GM13976 (cell line): Measurements from ENCODE around the gene ECE1.
"Not testable (repeated sequence)": the region's sequence is repeated elsewhere in the genome, so short reads cannot be mapped to it uniquely, and the experiment has no call there.

Source experiments
- DNase-seq: peaks from one replicate; pipeline ENCODE4 v3.0.0; 2012; ENCODE audit warnings: low spot score
- in situ Hi-C: fragments of 300-500 bp; cut with MboI; formaldehyde crosslinking; loops from one replicate; pipeline ENCODE4 v1.12.0; 2022; ENCODE audit warnings: low sequenced_read_pairs, mixed read lengths, inconsistent platforms; ENCODE audit not compliant: unreplicated experiment
- TF ChIP-seq, protein P1 (sequence below): IDR thresholded peaks from 2 replicates; pipeline ENCODE4 v1.5.1; 2012; ENCODE audit warnings: borderline replicate concordance, mild to moderate bottlenecking; ENCODE audit not compliant: insufficient read depth; ENCODE audit errors: extremely low read depth, missing control alignments, control extremely low read depth

Gene ECE1

DNA sequence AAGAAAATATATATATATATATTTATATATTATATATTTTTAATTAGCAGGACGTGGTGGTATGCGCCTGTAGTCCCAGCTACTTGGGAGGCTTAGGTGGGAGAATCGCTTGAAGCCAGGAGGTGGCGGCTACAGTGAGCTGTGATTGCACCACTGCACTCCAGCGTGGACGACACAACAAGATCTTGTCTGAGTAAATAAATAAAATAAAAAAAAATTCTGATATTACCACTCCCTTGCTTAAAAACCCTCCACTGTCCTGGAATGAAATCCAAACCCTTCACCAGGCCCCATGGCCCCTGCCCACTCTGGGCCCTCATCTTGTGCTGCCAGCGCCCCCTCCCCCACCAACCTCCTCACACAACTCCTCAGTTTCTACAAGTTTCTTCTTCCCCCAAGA lies 1.7 kb upstream of the ECE1 start:
- TF ChIP-seq, protein P1, sequence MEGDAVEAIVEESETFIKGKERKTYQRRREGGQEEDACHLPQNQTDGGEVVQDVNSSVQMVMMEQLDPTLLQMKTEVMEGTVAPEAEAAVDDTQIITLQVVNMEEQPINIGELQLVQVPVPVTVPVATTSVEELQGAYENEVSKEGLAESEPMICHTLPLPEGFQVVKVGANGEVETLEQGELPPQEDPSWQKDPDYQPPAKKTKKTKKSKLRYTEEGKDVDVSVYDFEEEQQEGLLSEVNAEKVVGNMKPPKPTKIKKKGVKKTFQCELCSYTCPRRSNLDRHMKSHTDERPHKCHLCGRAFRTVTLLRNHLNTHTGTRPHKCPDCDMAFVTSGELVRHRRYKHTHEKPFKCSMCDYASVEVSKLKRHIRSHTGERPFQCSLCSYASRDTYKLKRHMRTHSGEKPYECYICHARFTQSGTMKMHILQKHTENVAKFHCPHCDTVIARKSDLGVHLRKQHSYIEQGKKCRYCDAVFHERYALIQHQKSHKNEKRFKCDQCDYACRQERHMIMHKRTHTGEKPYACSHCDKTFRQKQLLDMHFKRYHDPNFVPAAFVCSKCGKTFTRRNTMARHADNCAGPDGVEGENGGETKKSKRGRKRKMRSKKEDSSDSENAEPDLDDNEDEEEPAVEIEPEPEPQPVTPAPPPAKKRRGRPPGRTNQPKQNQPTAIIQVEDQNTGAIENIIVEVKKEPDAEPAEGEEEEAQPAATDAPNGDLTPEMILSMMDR: no peak
- in situ Hi-C loops: no loop called here
- DNase-seq: no peak

DNA sequence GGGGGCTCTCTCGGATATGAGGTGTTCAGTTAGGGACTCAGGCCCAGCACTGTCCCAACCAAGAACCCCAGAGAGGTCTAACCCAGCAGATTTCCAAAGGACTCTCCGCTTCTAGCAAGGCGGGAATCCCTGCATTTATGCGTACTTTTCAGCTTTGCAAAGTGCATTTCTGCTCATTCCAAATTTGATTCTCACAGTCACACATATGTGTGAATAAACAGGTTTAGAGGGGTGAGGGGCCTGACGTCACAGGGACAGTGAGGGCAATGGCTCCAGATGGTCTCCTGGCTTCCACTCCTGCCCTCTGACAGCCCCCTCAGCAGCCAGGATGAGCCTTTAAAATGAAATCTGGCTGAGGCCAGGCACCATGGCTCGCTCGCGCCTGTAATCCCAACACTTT lies 921 bp upstream of the ECE1 start:
- in situ Hi-C loops: no loop called here
- TF ChIP-seq, protein P1: no peak

DNA sequence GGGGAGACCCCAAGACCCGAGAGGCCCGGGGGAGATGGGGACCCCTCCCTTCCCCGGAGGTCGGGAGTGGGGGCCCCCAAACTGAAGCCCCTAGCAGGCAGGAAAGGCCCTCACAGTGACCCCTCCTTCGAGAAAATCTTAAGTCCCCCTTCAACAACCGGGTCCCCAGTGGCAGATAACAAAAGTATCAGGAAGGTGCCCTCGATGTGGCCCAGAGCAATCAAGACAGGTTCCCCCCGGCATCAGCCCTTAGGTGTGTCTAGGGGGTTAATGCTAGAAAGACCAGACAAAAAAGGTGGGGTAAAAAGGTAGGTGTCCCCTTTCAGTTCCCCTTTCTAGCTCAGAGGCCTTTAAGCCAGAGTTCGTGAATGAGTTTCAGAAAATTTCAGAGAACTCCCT lies 282 bp upstream of the ECE1 start:
- in situ Hi-C loops: no loop called here
- peak; percentile 84 for DNase-seq
- TF ChIP-seq, protein P1: no peak

More for the DNA sequence above, 921 bp upstream of the ECE1 start:
- DNase-seq: no peak

DNA sequence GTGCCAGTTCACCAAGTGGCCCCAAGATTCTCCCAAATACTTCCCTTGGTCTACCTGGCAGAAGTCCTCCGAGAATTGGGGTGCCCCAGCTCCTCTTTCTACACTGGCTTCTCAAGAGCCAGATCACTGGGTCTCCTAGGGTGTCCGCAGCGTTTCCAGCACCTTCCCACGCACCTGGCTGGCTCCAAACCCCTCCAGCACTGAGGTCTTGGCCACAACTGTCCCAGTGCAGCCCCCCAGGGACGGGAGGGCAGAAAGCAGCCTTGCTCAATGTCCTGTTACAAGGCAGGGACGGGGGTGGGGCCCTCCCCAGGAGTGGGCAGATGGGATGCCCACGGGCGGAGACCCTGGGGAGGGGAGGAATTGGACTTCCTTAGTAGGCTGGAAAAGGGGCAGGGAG lies 1.1 kb downstream of the ECE1 start:
- in situ Hi-C loops: no loop called here
- TF ChIP-seq, protein P1: no peak
- DNase-seq: no peak

DNA sequence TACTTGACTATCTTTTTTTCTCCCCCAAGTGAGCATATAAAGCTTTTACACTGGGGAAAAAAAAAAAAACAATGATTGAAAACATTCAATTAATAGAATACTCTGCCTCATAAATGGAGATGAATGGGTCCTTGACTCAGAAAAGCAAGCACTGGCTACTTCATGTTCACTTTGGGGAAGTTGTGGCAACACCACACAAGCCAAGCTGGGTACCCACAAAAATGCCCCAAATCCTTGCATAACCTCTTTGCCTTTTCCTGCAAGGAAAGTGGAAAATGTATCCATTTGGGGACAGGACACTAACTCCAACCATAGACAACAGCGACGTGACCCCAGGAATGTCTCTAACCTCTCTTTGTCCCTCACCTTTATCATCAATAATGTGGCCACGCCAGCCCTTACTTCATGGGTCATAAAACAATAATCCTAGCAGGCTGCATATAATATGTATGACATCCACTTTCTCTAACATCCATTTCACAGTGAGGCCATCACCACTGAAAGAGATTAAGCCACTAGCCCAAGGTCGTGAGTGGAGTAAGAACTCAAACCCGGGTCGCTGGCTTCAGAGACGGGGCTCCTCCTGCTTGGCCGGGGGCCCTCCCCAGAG lies 2.3 kb downstream of the ECE1 start:
- no peak for DNase-seq
- TF ChIP-seq, protein P1: no peak
- in situ Hi-C loops: no loop called here

DNA sequence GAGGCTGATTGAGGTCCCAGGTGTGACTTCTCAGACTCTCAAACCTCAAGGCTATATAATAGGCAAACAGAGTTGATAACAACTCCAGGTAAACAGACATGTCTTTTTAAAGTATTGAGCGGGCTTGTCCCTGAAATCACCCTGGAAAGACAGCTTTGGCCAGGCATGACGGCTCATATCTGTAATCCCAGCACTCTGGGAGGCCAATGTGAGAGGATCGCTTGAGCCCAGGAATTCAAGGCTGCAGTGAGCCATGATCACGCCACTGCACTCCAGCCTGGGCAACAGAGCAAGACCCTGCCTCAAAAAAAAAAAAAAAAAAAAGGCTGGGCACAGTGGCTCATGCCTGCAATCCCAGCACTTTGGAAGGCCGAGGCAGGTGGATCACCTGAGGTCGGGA lies 4.9 kb downstream of the ECE1 start:
- DNase-seq, in situ Hi-C loops: not testable (repeated sequence)

DNA sequence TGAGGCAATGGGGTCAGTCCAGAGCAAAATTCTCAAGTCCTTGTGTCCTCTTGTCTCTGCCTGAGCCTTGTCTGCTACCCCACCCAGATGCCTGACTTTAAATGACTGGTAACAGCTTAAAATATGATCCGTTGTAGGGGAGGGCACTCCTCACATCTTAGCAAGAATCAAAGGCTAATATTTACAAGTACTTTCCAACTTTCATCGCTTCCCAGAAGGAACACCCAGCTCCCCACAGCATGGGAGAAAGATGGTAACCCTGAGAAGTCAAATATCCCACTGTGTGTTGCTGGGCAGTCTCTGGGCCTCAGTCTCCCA lies 5.2 kb downstream of the ECE1 start:
- TF ChIP-seq, protein P1: no peak
- in situ Hi-C loops: no loop called here

More for the DNA sequence above, 5.2 kb downstream of the ECE1 start:
- no peak for DNase-seq
